ENCODE results near the gene DCAF12. TPM values are rescaled to one million over a fixed set of nuclear protein-coding genes. Genes with fewer than 3 reads are reported as not detected.

DCAF12 gene
- total RNA-seq, 1 experiment from 2014 or later, result 14.9 TPM

DNA sequence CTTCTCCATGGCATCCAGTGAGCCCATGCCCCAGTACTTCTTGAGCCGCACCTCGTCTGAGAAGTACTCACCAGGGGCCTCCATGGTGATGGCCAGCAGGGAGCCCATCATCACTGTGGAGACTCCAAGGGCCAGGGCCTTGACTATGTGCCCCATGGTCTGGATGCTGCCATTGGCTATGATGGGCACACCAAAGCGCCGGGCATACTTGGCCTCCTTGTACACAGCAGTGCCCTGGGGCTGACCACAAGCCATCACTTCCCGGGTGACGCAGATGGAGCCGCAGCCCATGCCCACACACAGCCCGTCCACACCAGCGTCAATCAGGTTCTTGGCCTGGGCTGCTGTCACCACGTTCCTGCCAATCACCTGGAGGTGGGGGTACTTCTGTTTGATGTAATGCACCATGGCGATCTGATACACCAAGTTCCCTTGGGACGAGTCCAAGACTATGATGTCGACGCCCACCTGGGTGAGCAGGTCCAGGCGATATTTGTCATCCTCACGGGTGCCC lies 7.0 kb upstream of the DCAF12 start:
- in situ Hi-C loops (cut with HindIII; ENCODE audit: low pct_unique_long_range_greater_than_20kb, low sequenced_read_pairs), result no loop called here

GRCh38 chr9:34131571-34131970 lies 5.1 kb upstream of the DCAF12 start:
- DNase-seq (ENCODE audit: low read depth, low spot score), result no peak
- in situ Hi-C loops (cut with HindIII; ENCODE audit: low pct_unique_long_range_greater_than_20kb, low sequenced_read_pairs), result no loop called here

More for the DNA sequence above, 7.0 kb upstream of the DCAF12 start:
- DNase-seq (ENCODE audit: low read depth, low spot score), result no peak

DNA sequence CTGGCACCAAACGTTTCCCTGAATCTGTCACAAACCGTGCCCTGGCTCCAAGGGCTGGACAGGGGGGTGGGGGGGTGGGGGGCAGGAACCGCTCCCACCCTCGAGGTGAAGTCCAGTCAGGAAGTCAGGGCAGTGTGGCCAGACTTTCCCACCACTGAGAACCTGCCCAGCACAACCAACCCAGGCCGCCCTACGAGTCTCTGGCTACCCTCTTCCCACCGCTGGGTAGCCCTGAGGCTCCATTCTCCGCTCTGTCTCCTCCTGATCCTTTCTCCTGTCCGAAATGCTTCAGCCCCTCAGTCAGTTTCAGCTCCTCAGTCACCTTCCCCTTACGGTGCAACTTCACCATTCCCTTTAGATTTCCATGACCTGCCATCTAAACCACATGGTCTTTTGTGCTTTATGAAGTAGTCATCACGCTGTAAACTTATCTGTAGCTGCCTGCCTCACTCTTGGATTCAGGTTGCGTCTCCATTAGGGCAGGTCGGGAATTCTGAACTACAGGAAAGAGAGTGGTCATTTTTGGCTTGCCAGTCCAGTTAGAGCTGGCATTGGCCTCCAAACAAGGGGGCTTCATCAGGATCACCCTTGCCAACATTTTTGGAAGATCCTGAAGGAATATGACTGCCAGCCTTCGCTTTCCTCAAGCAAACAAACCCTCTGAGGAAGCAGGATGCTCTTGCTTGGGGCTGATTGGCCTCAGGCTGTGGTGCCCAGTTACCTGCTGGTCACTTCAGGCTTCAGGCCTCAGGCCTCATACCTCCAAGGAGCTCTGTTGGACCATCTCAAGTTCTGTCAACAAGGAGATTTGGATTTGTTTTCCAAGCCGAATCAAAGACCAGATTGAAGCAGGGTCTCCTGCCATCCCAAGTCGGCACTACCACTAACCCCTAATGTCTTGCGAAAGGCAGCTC lies 794 bp upstream of the DCAF12 start:
- no peak for DNase-seq (ENCODE audit: low read depth, low spot score)
- in situ Hi-C loops (cut with HindIII; ENCODE audit: low pct_unique_long_range_greater_than_20kb, low sequenced_read_pairs), result no loop called here

DNA sequence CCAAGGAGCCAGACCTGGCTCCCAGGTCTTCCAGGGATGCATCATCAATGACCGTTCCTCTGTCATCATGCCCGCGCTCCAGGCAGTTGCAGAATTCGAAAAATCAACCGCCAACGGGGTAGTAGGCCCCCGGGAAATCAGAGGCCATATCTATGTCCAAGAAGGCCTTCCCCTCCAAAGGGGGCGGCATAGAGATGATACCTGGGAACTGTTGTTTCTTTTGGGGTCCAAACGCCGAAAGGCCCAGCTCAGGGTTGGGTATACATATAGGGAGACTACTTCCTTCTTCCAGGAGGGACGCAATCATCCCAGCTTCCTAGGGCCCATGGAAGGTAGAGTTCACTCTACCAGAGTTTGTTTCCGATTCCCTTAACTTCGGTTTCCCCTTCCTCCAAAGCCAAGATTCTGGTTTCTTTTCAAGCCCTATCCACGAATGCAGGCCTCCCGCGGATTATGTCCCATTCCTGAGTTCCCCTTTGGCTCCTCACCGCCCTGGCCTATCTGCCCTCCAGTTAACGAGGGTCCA lies 754 bp downstream of the DCAF12 start:
- DNase-seq (ENCODE audit: low read depth, low spot score), result no peak

DNA sequence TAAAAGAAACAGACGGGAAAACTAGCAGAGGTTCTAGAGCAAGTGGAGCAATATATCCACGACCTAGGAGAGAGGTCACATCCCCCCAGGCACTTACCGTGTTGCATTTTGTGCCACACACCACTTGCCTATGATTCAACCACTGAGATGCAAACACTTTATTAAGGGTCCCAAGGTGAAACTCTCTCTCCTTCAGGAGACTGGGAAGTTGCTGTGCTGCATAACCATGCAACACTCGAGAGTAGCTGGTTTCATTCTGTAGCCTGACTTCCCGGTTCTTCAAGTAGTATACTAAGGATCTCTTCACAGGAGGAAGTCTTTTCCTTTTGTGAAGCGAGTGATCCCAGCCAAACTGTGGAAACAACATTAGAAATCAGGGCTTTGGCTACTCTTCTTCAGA lies 1.6 kb downstream of the DCAF12 start:
- in situ Hi-C loops (cut with HindIII; ENCODE audit: low pct_unique_long_range_greater_than_20kb, low sequenced_read_pairs), result no loop called here
- DNase-seq (ENCODE audit: low read depth, low spot score), result no peak

More for the DNA sequence above, 754 bp downstream of the DCAF12 start:
- in situ Hi-C loops (cut with HindIII; ENCODE audit: low pct_unique_long_range_greater_than_20kb, low sequenced_read_pairs), result no loop called here

DNA sequence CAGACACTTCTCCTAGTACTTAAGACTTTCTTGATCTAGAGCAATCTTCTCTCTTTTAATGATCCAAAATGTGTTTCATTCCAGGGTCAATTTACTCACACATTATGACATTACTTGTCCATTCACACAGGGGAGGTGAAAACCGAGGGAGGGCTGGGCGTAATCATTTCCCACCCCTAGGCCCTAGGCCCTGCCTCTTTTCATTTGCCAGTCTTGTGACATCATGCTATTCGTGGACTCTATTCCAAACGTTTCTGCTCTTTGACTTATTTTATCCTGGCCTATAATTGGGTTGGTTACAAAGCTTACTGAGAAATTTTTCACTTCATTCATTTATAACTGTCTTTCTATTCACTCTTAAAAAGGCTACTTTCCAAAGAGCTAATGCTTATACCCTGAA lies 2.4 kb downstream of the DCAF12 start:
- no peak for DNase-seq (ENCODE audit: low read depth, low spot score)
- in situ Hi-C loops (cut with HindIII; ENCODE audit: low pct_unique_long_range_greater_than_20kb, low sequenced_read_pairs), result no loop called here

DNA sequence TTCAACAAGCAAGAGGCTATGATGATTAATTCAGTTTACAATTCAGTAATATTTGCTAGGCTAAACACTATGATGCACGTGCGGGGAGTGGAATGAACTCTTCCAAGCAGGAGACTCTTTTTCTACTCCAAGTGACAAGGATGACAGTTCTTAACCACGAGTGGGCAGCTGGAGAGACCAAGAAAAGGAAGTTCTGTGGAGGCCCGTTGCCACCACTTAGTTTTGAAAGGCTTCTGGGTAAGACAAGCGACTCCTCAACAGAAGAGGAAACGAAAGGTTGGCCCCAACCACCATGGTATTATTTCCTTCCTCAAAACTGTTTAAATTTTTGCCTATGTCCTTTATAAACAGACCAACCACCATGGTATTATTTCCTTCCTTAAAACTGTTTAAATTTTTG lies 2.8 kb downstream of the DCAF12 start:
- in situ Hi-C loops (cut with HindIII; ENCODE audit: low pct_unique_long_range_greater_than_20kb, low sequenced_read_pairs), result no loop called here
- no peak for DNase-seq (ENCODE audit: low read depth, low spot score)

DNA sequence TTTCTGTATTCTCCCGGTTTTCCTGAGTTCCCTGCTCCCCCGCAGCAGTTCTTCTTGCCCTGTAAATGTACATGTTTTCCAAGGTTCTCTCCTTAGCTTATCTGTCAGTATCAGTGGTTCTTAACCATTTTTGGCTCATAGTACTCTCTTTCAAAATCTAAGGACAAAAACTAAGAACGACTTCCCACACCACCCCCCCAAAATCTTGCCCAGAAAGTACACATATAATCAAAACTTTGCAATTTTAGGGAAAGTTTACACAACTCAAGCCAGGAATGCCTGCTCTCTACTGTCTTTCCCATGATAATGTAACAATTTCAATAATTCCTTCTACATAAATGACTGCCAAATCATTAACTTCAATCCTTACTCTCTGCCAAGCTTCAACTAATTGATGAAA lies 4.5 kb downstream of the DCAF12 start:
- DNase-seq (ENCODE audit: low read depth, low spot score), result no peak
- in situ Hi-C loops (cut with HindIII; ENCODE audit: low pct_unique_long_range_greater_than_20kb, low sequenced_read_pairs), result no loop called here

- in situ Hi-C loops (cut with HindIII; ENCODE audit: low pct_unique_long_range_greater_than_20kb, low sequenced_read_pairs), result no loop called here
- DNase-seq (ENCODE audit: low read depth, low spot score), result no peak
Observed at GRCh38 chr9:34119713-34120112, 6.8 kb downstream of the DCAF12 start.

DNA sequence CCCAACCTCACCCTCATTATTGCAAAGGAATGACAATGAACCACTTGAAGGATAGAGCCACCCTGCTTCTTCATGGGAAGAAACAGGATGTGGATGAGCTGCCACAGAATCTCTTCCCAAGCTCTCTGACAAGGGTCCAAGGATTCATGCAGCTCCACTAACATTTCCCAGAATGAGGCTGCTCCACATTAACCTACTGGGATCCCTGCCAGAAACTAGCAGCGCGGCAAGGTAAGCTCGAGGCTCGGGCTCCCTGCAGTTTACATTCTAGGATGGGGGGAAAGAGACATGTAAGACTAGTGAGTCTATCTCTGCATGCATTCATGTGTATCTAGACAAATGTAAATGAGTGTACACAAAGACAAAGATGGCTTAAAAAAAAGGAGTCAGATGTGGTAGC lies 12.1 kb downstream of the DCAF12 start:
- no peak for DNase-seq (ENCODE audit: low read depth, low spot score)
- in situ Hi-C loops (cut with HindIII; ENCODE audit: low pct_unique_long_range_greater_than_20kb, low sequenced_read_pairs), result no loop called here

DNA sequence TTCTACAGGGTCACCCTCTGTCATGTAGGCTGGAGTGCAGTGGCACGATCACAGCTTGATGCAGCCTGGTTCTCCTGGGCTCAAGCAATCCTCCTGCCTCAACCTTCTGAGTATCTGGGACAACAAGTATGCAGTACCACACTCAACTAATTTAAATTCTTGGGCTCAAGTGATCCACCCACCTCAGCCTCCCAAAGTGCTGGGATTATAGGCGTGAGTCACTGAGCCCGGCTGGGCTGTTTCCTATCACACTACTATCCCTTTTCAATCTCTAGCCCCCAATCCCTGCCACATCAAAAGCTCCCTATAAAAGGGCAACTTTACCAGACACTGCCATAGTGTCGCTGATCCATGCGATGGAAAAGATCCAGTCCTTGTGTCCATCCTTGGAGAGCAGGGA lies 20.4 kb downstream of the DCAF12 start:
- DNase-seq (ENCODE audit: low read depth, low spot score), result no peak
- in situ Hi-C loops (cut with HindIII; ENCODE audit: low pct_unique_long_range_greater_than_20kb, low sequenced_read_pairs), result no loop called here

- no peak for DNase-seq (ENCODE audit: low read depth, low spot score)
- in situ Hi-C loops (cut with HindIII; ENCODE audit: low pct_unique_long_range_greater_than_20kb, low sequenced_read_pairs), result no loop called here
Observed at GRCh38 chr9:34102796-34103195, 23.7 kb downstream of the DCAF12 start.

DNA sequence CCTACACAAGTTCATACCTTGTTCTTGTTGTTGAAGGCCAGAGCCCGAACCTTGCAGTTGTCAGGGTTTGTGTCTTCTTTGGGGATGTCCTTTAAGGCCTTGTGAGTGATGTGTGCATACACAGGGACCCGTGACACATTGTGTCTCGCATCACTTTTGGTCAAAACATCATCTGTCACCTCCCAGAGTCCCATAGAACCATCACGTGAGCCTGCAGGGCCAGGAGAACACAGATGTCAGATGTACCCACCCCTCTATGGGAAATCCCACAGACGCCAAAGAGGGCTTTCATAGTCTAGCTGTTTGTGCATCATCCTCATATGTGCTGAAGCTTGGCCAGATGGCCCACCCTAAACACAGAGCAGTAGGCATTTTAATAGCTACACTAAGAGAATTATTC lies 28.2 kb downstream of the DCAF12 start:
- in situ Hi-C loops (cut with HindIII; ENCODE audit: low pct_unique_long_range_greater_than_20kb, low sequenced_read_pairs), result no loop called here
- DNase-seq (ENCODE audit: low read depth, low spot score), result no peak

GRCh38 chr9:34097865-34098264 lies 28.6 kb downstream of the DCAF12 start:
- no peak for DNase-seq (ENCODE audit: low read depth, low spot score)
- in situ Hi-C loops (cut with HindIII; ENCODE audit: low pct_unique_long_range_greater_than_20kb, low sequenced_read_pairs), result no loop called here

- in situ Hi-C loops (cut with HindIII; ENCODE audit: low pct_unique_long_range_greater_than_20kb, low sequenced_read_pairs), result no loop called here
Observed at GRCh38 chr9:34096751-34097150, 29.7 kb downstream of the DCAF12 start.

GRCh38 chr9:34093578-34093977 lies 32.9 kb downstream of the DCAF12 start:
- in situ Hi-C loops (cut with HindIII; ENCODE audit: low pct_unique_long_range_greater_than_20kb, low sequenced_read_pairs), result no loop called here
- no peak for DNase-seq (ENCODE audit: low read depth, low spot score)

More at GRCh38 chr9:34096751-34097150, 29.7 kb downstream of the DCAF12 start:
- no peak for DNase-seq (ENCODE audit: low read depth, low spot score)

GRCh38 chr9:34089311-34089710 lies 37.2 kb downstream of the DCAF12 start:
- in situ Hi-C loops (cut with HindIII; ENCODE audit: low pct_unique_long_range_greater_than_20kb, low sequenced_read_pairs), result no loop called here
- DNase-seq (ENCODE audit: low read depth, low spot score), result no peak

DNA sequence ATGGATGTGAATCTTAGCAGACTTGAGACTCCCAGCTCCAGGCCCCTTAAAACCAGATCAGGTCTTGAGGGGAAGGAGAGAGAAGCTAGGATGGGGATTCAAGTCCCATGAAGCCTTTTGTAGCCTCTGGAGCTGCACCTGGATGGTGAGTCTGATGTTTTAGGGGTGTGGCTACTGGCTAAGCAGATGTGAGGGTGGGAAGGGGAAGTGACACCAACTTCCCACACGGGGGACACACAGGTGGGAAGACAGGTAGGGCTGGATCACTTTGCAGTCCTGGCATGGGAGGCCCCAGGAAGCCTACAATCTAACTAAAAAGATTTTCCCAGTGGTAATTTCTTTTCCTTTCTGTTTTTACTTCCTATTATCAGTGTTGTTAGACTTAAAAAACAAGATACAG lies 39.1 kb downstream of the DCAF12 start:
- no peak for DNase-seq (ENCODE audit: low read depth, low spot score)
- in situ Hi-C loops (cut with HindIII; ENCODE audit: low pct_unique_long_range_greater_than_20kb, low sequenced_read_pairs), result no loop called here

DNA sequence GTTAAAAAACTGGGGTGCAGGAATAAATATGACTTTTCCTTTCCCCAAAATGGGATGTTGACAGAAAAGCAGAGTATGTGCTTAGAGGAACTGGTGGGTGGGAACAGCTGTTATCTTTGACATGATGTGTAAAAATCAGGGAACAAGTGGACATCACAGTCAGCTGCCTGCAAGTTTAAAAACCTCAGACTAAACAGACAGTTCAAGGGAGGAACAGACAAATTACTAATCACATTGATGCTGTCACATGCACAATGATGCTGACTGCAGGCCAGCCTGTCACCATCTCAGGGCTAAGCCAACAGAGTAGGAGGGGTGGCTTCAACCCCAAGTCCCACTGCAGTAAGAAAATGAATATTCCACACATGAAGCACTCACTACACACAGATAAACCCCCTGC lies 39.6 kb downstream of the DCAF12 start:
- in situ Hi-C loops (cut with HindIII; ENCODE audit: low pct_unique_long_range_greater_than_20kb, low sequenced_read_pairs), result no loop called here
- DNase-seq (ENCODE audit: low read depth, low spot score), result no peak
